OCI-LY1 (cell line): ENCODE measurements around the gene TAS1R3.
A peak's percentile ranks its signal among the peaks of the same experiment; 100 is the strongest.
"Not testable (repeated sequence)": the region's sequence is repeated elsewhere in the genome, so short reads cannot be mapped to it uniquely, and the experiment has no call there.

Experiments used
- H2AFZ ChIP-seq: fragments of 200-600 bp; sonication (generic), shearing (Covaris generic); 2 replicates; pipeline ENCODE4 v1.6.0; 2014; ENCODE audit warnings: antibody characterized with exemption, mild to moderate bottlenecking, low read length
- H3F3A ChIP-seq: fragments of 200-600 bp; sonication (generic), shearing (Covaris generic); 2 replicates; pipeline ENCODE4 v1.6.0; 2014; ENCODE audit warnings: mild to moderate bottlenecking, antibody characterized with exemption, low read length, moderate library complexity; ENCODE audit not compliant: insufficient read depth
- H3K27ac ChIP-seq: fragments of 200-600 bp; sonication (generic); 2 replicates; pipeline ENCODE4 v1.5.1; 2014; ENCODE audit warnings: low read length, mixed run types, mild to moderate bottlenecking, low read depth; ENCODE audit not compliant: poor library complexity, severe bottlenecking
- H3K27me3 ChIP-seq: fragments of 200-600 bp; sonication (generic); 2 replicates; pipeline ENCODE4 v1.6.0; 2014; ENCODE audit warnings: antibody characterized with exemption, mild to moderate bottlenecking, low read length, moderate library complexity; ENCODE audit not compliant: insufficient read depth
- H3K36me3 ChIP-seq: fragments of 200-600 bp; sonication (generic); 2 replicates; pipeline ENCODE4 v1.6.1; 2014; ENCODE audit warnings: mild to moderate bottlenecking, antibody characterized with exemption, low read length, moderate library complexity, mixed read lengths; ENCODE audit not compliant: insufficient read depth
- H3K4me1 ChIP-seq: fragments of 200-600 bp; sonication (generic); 2 replicates; pipeline ENCODE4 v1.5.1; 2014; ENCODE audit warnings: mild to moderate bottlenecking, low read length, moderate library complexity; ENCODE audit not compliant: insufficient read depth, severe bottlenecking
- H3K4me2 ChIP-seq: fragments of 200-600 bp; sonication (generic), shearing (Covaris generic); 2 replicates; pipeline ENCODE4 v1.6.1; 2014; ENCODE audit warnings: low read length
- H3K4me3 ChIP-seq: fragments of 200-600 bp; sonication (generic); 2 replicates; pipeline ENCODE4 v1.5.1; 2014; ENCODE audit warnings: low read length, low read depth, mild to moderate bottlenecking, mixed read lengths; ENCODE audit not compliant: poor library complexity, severe bottlenecking
- H3K79me2 ChIP-seq: fragments of 200-600 bp; shearing (Covaris generic); 2 replicates; pipeline ENCODE4 v1.6.1; 2016; ENCODE audit warnings: mixed run types, low read length, mixed read lengths; ENCODE audit not compliant: insufficient read depth
- H3K9ac ChIP-seq: fragments of 200-600 bp; sonication (generic), shearing (Covaris generic); 2 replicates; pipeline ENCODE4 v1.6.1; 2014; ENCODE audit warnings: mild to moderate bottlenecking, low read length, mixed read lengths
- H3K9me2 ChIP-seq: fragments of 200-600 bp; sonication (generic), shearing (Covaris generic); 2 replicates; pipeline ENCODE4 v1.6.1; 2014; ENCODE audit warnings: low read depth, mild to moderate bottlenecking, low read length, mixed read lengths
- H3K9me3 ChIP-seq: fragments of 200-600 bp; shearing (Covaris generic); 2 replicates; pipeline ENCODE4 v1.6.1; 2014; ENCODE audit warnings: low read length, mixed read lengths
- H4K20me1 ChIP-seq: fragments of 200-600 bp; sonication (generic), shearing (Covaris generic); 2 replicates; pipeline ENCODE4 v1.6.0; 2016; ENCODE audit warnings: mild to moderate bottlenecking, low read length; ENCODE audit not compliant: insufficient read depth
- CTCF ChIP-seq: fragments of 200-600 bp; sonication (generic), shearing (Covaris generic); IDR thresholded peaks from 2 replicates; pipeline ENCODE4 v1.5.1; 2017; ENCODE audit warnings: mild to moderate bottlenecking, antibody characterized with exemption, low read length, moderate library complexity, mixed read lengths
- EZH2 ChIP-seq: fragments of 200-600 bp; sonication (generic), shearing (Covaris generic); IDR thresholded peaks from 2 replicates; pipeline ENCODE4 v1.8.0; 2017; ENCODE audit warnings: borderline replicate concordance, mixed run types, mild to moderate bottlenecking, antibody characterized with exemption, low read length, moderate library complexity, mixed read lengths

TAS1R3 gene

GRCh38 chr1:1314678-1315335, 16.3 kb upstream of the TAS1R3 start:
- Histone ChIP-seq H3K27me3 (no peaks in the 10 kb centered on the region), H3K36me3 (peaks cover 81% of the 10 kb centered on the region), H3K4me1 (peaks cover 10% of the 10 kb centered on the region), H3F3A (no peaks in the 10 kb centered on the region), H3K9me3 (no peaks in the 10 kb centered on the region), H4K20me1 (no peaks in the 10 kb centered on the region), H3K79me2 (no peaks in the 10 kb centered on the region), H3K27ac (peak overlapping the region; percentile 49), H3K9ac (no peak overlapping the region; the same call in 1 of the 2 replicates), H3K4me3 (no peak overlapping the region), H3K4me2 (no peak overlapping the region), H2AFZ (no peak overlapping the region), H3K9me2 (no peaks in the 10 kb centered on the region)
- TF ChIP-seq EZH2 (no peak), CTCF (no peak)

DNA sequence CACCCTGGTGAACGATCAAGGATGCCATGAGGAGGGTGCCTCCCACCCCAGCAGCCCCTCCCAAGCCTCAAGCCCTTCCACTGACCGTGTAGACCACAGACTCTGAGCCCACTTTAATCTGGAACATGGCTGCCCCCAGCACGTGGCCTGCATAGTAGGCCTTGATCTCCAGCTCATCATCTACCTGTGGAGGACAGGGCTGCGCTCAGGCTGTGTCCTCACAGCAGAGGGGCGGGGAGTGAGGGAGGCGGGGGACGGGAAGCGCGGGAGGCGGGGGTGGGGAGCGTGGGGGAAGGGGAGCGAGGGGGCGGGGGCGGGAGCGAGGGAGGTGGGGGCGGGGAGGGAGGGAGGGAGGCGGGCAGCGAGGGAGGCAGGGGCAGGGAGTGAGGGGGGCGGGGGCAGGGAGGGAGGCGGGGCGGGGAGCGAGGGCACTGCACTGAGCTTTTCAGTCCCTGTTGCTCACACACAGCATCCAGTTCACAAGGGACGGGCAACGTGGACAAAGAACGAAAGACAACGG, 15.6 kb upstream of the TAS1R3 start:
- no peaks in the 10 kb centered on the region for H3K27me3 ChIP-seq
- no peaks in the 10 kb centered on the region for H3F3A ChIP-seq
- H3K27ac ChIP-seq = peak overlapping the region; percentile 49
- peaks cover 82% of the 10 kb centered on the region for H3K36me3 ChIP-seq
- H3K4me2 ChIP-seq = no peak overlapping the region
- H3K79me2 ChIP-seq = no peaks in the 10 kb centered on the region
- no peak overlapping the region for H3K4me3 ChIP-seq
- no peaks in the 10 kb centered on the region for H3K9me2 ChIP-seq
- H3K9ac ChIP-seq = no peak overlapping the region; the same call in 1 of the 2 replicates
- no peaks in the 10 kb centered on the region for H3K9me3 ChIP-seq
- no peaks in the 10 kb centered on the region for H4K20me1 ChIP-seq
- no peak overlapping the region for H2AFZ ChIP-seq
- no peak for TF ChIP-seq CTCF
- no peak for TF ChIP-seq EZH2
- H3K4me1 ChIP-seq = peaks cover 5% of the 10 kb centered on the region

GRCh38 chr1:1316199-1316598, 14.9 kb upstream of the TAS1R3 start:
- H3K4me1 ChIP-seq, H3K4me3 ChIP-seq, H3K9me3 ChIP-seq, H3K9me2 ChIP-seq, H3K79me2 ChIP-seq, H2AFZ ChIP-seq, H3K9ac ChIP-seq, H3K27ac ChIP-seq, H3F3A ChIP-seq, H3K4me2 ChIP-seq, H4K20me1 ChIP-seq, H3K27me3 ChIP-seq: not testable (repeated sequence)
- peaks cover 81% of the 10 kb centered on the region for H3K36me3 ChIP-seq

GRCh38 chr1:1317420-1317819, 13.7 kb upstream of the TAS1R3 start:
- H3K36me3 ChIP-seq = peaks cover 82% of the 10 kb centered on the region
- no peaks in the 10 kb centered on the region for H3F3A ChIP-seq
- no peaks in the 10 kb centered on the region for H4K20me1 ChIP-seq

More at GRCh38 chr1:1317420-1317819, 13.7 kb upstream of the TAS1R3 start:
- H3K27me3 ChIP-seq = no peaks in the 10 kb centered on the region
- no peak overlapping the region for H3K4me3 ChIP-seq
- H3K9ac ChIP-seq = no peak overlapping the region
- H3K4me1 ChIP-seq = peaks cover 5% of the 10 kb centered on the region
- no peaks in the 10 kb centered on the region for H3K9me3 ChIP-seq
- H2AFZ ChIP-seq = no peak overlapping the region
- peaks cover 6% of the 10 kb centered on the region for H3K79me2 ChIP-seq
- TF ChIP-seq CTCF (no peak), EZH2 (no peak)
- H3K9me2 ChIP-seq = no peaks in the 10 kb centered on the region
- H3K4me2 ChIP-seq = no peak overlapping the region
- no peak overlapping the region for H3K27ac ChIP-seq
